ENCODE measurements around the gene HEXD.

The HEXD gene

DNA sequence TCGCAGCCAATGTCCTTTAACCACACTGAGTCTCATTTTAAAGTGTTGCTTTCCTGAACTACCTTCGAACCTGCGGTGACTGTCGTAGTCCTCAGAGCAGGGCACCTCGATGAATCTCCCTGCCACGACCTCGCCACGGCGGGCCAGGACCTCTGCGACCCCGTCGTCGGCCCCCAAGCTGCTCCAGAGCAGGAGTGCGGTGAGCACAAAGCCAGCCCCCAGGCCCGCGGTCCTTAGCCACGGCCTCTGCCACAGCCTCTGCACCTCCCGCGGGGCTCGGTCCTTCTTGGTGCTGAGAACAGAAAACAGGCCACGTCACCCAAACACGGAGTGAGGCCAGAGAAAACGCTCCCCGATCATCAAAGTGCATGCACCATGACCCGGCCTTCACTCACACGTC lies 2.8 kb upstream of the HEXD start:
- TF ChIP-seq, protein P1, sequence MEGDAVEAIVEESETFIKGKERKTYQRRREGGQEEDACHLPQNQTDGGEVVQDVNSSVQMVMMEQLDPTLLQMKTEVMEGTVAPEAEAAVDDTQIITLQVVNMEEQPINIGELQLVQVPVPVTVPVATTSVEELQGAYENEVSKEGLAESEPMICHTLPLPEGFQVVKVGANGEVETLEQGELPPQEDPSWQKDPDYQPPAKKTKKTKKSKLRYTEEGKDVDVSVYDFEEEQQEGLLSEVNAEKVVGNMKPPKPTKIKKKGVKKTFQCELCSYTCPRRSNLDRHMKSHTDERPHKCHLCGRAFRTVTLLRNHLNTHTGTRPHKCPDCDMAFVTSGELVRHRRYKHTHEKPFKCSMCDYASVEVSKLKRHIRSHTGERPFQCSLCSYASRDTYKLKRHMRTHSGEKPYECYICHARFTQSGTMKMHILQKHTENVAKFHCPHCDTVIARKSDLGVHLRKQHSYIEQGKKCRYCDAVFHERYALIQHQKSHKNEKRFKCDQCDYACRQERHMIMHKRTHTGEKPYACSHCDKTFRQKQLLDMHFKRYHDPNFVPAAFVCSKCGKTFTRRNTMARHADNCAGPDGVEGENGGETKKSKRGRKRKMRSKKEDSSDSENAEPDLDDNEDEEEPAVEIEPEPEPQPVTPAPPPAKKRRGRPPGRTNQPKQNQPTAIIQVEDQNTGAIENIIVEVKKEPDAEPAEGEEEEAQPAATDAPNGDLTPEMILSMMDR (IDR thresholded peaks at IDR 0.05; ENCODE audit: insufficient read depth, low read length, poor library complexity, severe bottlenecking): no peak

DNA sequence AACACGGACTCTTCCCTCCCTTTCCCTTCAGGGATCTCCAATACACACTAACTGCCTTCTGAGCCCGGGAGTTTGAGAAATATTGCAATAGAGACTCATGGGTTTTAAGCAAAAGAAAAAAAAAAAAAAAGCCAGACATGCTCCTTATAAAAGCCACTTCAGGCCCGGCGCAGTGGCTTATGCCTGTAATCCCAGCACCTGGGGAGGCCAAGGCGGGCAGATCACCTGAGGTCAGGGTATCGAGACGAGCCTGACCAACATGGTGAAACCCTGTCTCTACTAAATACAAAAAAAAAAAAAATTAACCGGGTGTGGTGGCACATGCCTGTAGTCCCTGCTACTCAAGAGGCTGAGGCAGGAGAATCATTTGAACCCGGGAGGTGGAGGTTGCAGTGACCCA lies 2.4 kb upstream of the HEXD start:
- no peak overlapping the region for H3K4me3 ChIP-seq (replicated peaks; ENCODE audit: low read depth, low read length)
- H3K27me3 ChIP-seq (replicated peaks; ENCODE audit: control insufficient read depth, insufficient read depth, low read length): no peaks in the 10 kb centered on the region
- TF ChIP-seq, protein P1 (IDR thresholded peaks at IDR 0.05; ENCODE audit: insufficient read depth, low read length, poor library complexity, severe bottlenecking): no peak
- no peak for DNase-seq (ENCODE audit: extremely low read depth, insufficient read length)
- H3K36me3 ChIP-seq (ENCODE audit: control insufficient read depth, insufficient read depth, low read length): peaks cover 3% of the 10 kb centered on the region

More for the DNA sequence above, 2.8 kb upstream of the HEXD start:
- DNase-seq (ENCODE audit: extremely low read depth, insufficient read length): no peak
- Histone ChIP-seq H3K4me3 (replicated peaks; ENCODE audit: low read depth, low read length) (no peak overlapping the region), H3K36me3 (ENCODE audit: control insufficient read depth, insufficient read depth, low read length) (peaks cover 3% of the 10 kb centered on the region), H3K27me3 (replicated peaks; ENCODE audit: control insufficient read depth, insufficient read depth, low read length) (no peaks in the 10 kb centered on the region)

DNA sequence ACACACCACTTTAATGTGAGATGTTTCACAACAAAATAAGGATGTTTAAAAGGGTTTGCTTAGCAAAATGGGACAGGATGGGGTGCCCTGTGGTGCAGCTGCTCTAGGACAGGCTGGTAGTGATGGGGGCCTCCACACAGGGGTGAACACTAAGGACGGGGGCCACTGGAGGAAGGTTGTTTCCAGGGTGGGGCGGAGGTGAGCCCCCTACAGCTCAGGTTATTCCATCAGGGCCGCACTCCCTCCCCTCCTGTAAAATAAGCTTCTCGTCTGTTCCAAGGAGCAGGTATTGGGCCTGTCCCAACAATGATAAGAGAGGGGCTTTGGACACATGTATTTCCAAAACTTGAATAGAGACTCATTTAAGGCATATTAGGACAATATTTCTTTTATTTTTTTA lies 1.9 kb upstream of the HEXD start:
- H3K4me3 ChIP-seq (replicated peaks; ENCODE audit: low read depth, low read length): no peak overlapping the region
- no peaks in the 10 kb centered on the region for H3K27me3 ChIP-seq (replicated peaks; ENCODE audit: control insufficient read depth, insufficient read depth, low read length)
- peaks cover 5% of the 10 kb centered on the region for H3K36me3 ChIP-seq (ENCODE audit: control insufficient read depth, insufficient read depth, low read length)
- DNase-seq (ENCODE audit: extremely low read depth, insufficient read length): no peak
- TF ChIP-seq, protein P1 (IDR thresholded peaks at IDR 0.05; ENCODE audit: insufficient read depth, low read length, poor library complexity, severe bottlenecking): no peak

DNA sequence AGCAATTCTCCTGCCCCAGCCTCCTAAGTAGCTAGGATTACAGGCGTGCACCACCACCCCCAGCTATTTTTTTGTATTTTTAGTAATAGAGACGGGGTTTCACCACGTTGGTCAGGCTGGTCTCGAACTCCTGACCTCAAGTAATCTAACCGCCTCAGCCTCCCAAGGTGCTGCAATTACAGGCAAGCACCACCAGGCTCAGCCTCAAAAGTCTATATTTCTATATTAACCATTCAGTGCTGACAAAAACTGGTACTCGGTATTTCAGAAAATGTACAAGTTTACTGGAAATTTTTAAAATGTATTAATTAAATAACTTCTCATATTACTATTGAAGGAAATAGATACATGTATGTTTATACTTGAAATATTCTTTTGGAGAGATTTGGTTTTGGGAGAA lies 1.4 kb upstream of the HEXD start:
- DNase-seq (ENCODE audit: extremely low read depth, insufficient read length): no peak
- Histone ChIP-seq H3K4me3 (replicated peaks; ENCODE audit: low read depth, low read length) (no peak overlapping the region), H3K36me3 (ENCODE audit: control insufficient read depth, insufficient read depth, low read length) (peaks cover 7% of the 10 kb centered on the region), H3K27me3 (replicated peaks; ENCODE audit: control insufficient read depth, insufficient read depth, low read length) (no peaks in the 10 kb centered on the region)
- TF ChIP-seq, protein P1 (IDR thresholded peaks at IDR 0.05; ENCODE audit: insufficient read depth, low read length, poor library complexity, severe bottlenecking): no peak

DNA sequence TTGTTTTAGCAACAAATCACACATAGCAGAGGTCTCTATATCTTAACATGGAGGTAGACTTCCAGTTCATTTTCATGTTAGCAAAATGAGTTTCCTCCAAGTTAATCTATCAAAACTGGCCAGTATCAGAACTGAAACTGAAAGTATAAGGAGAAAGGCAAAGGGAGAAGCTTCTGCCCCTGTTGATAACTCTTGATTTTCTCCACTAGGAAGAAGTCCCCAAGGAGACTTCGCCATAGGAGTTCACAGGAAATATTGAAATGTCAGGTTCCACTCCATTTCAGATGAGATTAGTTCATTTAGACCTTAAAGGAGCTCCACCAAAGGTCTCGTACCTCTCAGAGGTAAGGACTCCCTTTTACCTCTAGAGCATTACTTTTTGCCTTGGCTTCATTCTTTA lies 1.4 kb downstream of the HEXD start:
- TF ChIP-seq, protein P1 (IDR thresholded peaks at IDR 0.05; ENCODE audit: insufficient read depth, low read length, poor library complexity, severe bottlenecking): no peak
- DNase-seq (ENCODE audit: extremely low read depth, insufficient read length): no peak
- Histone ChIP-seq H3K36me3 (ENCODE audit: control insufficient read depth, insufficient read depth, low read length) (peaks cover 12% of the 10 kb centered on the region), H3K27me3 (replicated peaks; ENCODE audit: control insufficient read depth, insufficient read depth, low read length) (no peaks in the 10 kb centered on the region), H3K4me3 (replicated peaks; ENCODE audit: low read depth, low read length) (peak overlapping the region; percentile 65)
